ENCODE data around the gene ASB16. TPM values are rescaled to one million over a fixed set of nuclear protein-coding genes. Genes with fewer than 3 reads are reported as not detected.
A peak's percentile ranks its signal among the peaks of the same experiment; 100 is the strongest.

Gene ASB16
- polyA plus RNA-seq, 1 donor from 2014 or later: not detected

DNA sequence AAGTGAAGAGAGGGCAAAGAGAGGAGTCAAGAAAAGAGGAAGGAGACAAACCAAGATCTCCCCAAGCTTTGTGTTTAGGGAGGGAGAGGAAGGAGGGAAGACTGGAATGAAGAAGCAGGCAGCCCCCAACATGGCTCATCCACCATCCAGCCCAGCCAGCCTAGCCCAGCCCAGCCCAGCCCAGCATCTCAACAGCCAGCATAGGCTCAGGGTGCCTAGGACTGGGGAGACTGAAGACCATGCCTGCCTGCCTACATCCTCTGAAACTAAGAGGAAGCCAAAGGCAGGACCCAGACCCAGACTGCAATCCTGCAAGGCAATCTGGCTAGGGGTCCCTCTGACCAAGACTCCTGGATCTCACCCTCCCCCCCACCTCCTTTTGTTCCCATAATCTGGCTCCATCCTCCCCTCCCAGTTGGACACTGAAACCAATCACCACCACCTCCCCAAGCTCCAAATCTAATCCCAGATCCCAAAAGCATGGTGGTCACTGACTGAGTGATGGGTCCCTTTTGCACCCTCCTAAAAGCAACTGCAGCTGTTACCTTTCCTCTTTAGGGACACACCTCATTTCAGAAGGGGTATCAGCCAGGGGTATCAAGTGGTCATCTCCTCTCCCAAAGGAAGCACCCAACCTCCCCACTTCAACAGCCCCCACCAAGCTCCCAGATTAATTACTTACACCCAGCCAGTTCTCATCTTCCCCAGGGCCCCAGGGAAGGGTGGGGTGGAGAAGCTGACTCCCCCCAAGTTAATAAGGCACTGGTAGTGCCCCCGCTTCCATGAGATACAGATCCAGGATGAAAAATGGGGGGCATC lies 48.3 kb upstream of the ASB16 start:
- H3K9ac ChIP-seq (ENCODE audit: low read length): peak overlapping the region; percentile 97
- H4K20me1 ChIP-seq (ENCODE audit: insufficient read depth): peaks cover 5% of the 10 kb centered on the region
- no peaks in the 10 kb centered on the region for H3K9me3 ChIP-seq (ENCODE audit: low read length)
- no peaks in the 10 kb centered on the region for H3K36me3 ChIP-seq (ENCODE audit: insufficient read depth, low read length)
- H3K79me2 ChIP-seq (replicated peaks; ENCODE audit: insufficient read depth, low read length): peaks cover 53% of the 10 kb centered on the region
- H3K27me3 ChIP-seq (ENCODE audit: insufficient read depth, low read depth, low read length): no peaks in the 10 kb centered on the region
- no peaks in the 10 kb centered on the region for H3K9me2 ChIP-seq (ENCODE audit: insufficient read depth, low read length)
- no peak overlapping the region for H2AFZ ChIP-seq (ENCODE audit: low read depth, low read length)
- no peaks in the 10 kb centered on the region for H3F3A ChIP-seq (ENCODE audit: insufficient read depth, low read length, poor library complexity, severe bottlenecking)
- peak overlapping the region; percentile 90 for H3K4me2 ChIP-seq (ENCODE audit: low read length)
- TF ChIP-seq SMC3 (conservative IDR thresholded peaks at IDR 0.05; ENCODE audit: poor library complexity): peak; percentile 4
- no peak for TF ChIP-seq RAD21 (conservative IDR thresholded peaks at IDR 0.05)
- TF ChIP-seq TAF1 (IDR thresholded peaks at IDR 0.05; ENCODE audit: low read depth): no peak
- no peak for TF ChIP-seq EP300 (conservative IDR thresholded peaks at IDR 0.05; ENCODE audit: poor library complexity, severe bottlenecking)
- TF ChIP-seq EZH2 (IDR thresholded peaks at IDR 0.05; ENCODE audit: borderline replicate concordance, insufficient read depth, low read length, poor library complexity, severe bottlenecking): no peak
- H3K27ac ChIP-seq (ENCODE audit: low read length): peak overlapping the region; percentile 90
- H3K4me3 ChIP-seq (ENCODE audit: low read length): peak overlapping the region; percentile 99

DNA sequence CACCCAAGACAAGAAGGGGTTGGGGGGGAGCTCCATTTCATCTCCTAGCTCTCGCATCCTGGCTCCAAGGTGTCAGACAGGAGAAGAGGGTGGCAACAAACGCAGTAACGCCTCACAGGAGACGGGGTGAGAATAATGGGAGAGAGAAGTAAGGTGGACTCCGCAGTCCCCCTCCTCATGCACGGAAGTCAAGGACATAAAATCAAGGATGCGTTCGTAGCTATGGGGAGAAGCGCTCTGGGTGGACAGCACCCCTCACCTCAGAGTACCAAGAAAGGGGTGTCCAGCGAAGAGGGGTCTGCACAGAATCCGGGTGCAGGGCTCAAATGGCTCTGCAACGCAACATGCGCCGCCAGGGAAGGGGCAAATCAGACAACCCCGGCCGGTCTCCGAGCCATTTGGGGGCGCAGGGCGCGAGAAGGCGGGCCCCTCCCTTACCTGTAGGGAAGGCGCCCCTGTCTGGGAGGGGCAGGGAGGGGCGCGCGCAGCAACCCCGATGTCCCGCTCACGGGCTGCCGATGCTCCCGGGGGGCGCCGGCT lies 47.6 kb upstream of the ASB16 start:
- H4K20me1 ChIP-seq (ENCODE audit: insufficient read depth): peaks cover 1% of the 10 kb centered on the region
- no peaks in the 10 kb centered on the region for H3K9me3 ChIP-seq (ENCODE audit: low read length)
- H3K9ac ChIP-seq (ENCODE audit: low read length): peak overlapping the region; percentile 97
- peaks cover 52% of the 10 kb centered on the region for H3K79me2 ChIP-seq (replicated peaks; ENCODE audit: insufficient read depth, low read length)
- no peaks in the 10 kb centered on the region for H3K9me2 ChIP-seq (ENCODE audit: insufficient read depth, low read length)
- no peaks in the 10 kb centered on the region for H3K36me3 ChIP-seq (ENCODE audit: insufficient read depth, low read length)
- peak overlapping the region; percentile 99 for H3K4me3 ChIP-seq (ENCODE audit: low read length)
- no peaks in the 10 kb centered on the region for H3K27me3 ChIP-seq (ENCODE audit: insufficient read depth, low read depth, low read length)
- H3K27ac ChIP-seq (ENCODE audit: low read length): peak overlapping the region; percentile 90
- peak; percentile 11 for TF ChIP-seq SMC3 (conservative IDR thresholded peaks at IDR 0.05; ENCODE audit: poor library complexity)
- peak; percentile 6 for TF ChIP-seq EP300 (conservative IDR thresholded peaks at IDR 0.05; ENCODE audit: poor library complexity, severe bottlenecking)
- TF ChIP-seq TAF1 (IDR thresholded peaks at IDR 0.05; ENCODE audit: low read depth): peak; percentile 49
- TF ChIP-seq RAD21 (conservative IDR thresholded peaks at IDR 0.05): no peak
- TF ChIP-seq, protein P1, sequence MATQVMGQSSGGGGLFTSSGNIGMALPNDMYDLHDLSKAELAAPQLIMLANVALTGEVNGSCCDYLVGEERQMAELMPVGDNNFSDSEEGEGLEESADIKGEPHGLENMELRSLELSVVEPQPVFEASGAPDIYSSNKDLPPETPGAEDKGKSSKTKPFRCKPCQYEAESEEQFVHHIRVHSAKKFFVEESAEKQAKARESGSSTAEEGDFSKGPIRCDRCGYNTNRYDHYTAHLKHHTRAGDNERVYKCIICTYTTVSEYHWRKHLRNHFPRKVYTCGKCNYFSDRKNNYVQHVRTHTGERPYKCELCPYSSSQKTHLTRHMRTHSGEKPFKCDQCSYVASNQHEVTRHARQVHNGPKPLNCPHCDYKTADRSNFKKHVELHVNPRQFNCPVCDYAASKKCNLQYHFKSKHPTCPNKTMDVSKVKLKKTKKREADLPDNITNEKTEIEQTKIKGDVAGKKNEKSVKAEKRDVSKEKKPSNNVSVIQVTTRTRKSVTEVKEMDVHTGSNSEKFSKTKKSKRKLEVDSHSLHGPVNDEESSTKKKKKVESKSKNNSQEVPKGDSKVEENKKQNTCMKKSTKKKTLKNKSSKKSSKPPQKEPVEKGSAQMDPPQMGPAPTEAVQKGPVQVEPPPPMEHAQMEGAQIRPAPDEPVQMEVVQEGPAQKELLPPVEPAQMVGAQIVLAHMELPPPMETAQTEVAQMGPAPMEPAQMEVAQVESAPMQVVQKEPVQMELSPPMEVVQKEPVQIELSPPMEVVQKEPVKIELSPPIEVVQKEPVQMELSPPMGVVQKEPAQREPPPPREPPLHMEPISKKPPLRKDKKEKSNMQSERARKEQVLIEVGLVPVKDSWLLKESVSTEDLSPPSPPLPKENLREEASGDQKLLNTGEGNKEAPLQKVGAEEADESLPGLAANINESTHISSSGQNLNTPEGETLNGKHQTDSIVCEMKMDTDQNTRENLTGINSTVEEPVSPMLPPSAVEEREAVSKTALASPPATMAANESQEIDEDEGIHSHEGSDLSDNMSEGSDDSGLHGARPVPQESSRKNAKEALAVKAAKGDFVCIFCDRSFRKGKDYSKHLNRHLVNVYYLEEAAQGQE (IDR thresholded peaks at IDR 0.05; ENCODE audit: borderline replicate concordance): no peak
- TF ChIP-seq, protein P2, sequence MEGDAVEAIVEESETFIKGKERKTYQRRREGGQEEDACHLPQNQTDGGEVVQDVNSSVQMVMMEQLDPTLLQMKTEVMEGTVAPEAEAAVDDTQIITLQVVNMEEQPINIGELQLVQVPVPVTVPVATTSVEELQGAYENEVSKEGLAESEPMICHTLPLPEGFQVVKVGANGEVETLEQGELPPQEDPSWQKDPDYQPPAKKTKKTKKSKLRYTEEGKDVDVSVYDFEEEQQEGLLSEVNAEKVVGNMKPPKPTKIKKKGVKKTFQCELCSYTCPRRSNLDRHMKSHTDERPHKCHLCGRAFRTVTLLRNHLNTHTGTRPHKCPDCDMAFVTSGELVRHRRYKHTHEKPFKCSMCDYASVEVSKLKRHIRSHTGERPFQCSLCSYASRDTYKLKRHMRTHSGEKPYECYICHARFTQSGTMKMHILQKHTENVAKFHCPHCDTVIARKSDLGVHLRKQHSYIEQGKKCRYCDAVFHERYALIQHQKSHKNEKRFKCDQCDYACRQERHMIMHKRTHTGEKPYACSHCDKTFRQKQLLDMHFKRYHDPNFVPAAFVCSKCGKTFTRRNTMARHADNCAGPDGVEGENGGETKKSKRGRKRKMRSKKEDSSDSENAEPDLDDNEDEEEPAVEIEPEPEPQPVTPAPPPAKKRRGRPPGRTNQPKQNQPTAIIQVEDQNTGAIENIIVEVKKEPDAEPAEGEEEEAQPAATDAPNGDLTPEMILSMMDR (IDR thresholded peaks at IDR 0.05; ENCODE audit: poor library complexity, severe bottlenecking): no peak
- TF ChIP-seq MXI1 (conservative IDR thresholded peaks at IDR 0.05; ENCODE audit: poor library complexity, severe bottlenecking): peak; percentile 32
- TF ChIP-seq EZH2 (IDR thresholded peaks at IDR 0.05; ENCODE audit: borderline replicate concordance, insufficient read depth, low read length, poor library complexity, severe bottlenecking): no peak
- no peak for TF ChIP-seq POLR2AphosphoS5 (IDR thresholded peaks at IDR 0.05)
- peak overlapping the region; percentile 25 for H2AFZ ChIP-seq (ENCODE audit: low read depth, low read length)
- H3K4me2 ChIP-seq (ENCODE audit: low read length): peak overlapping the region; percentile 90
- no peaks in the 10 kb centered on the region for H3F3A ChIP-seq (ENCODE audit: insufficient read depth, low read length, poor library complexity, severe bottlenecking)
